ENCODE data around the gene ITM2C. TPM values are rescaled to one million over a fixed set of nuclear protein-coding genes. Genes with fewer than 3 reads are reported as not detected.

The ITM2C gene
- total and polyA plus RNA-seq, 2 of the 8 experiments (the other 6 are each of a cell fraction or from before 2014, with no cell fraction given), result 362 to 742 TPM

GRCh38 chr2:230863031-230863430, 1.7 kb upstream of the ITM2C start (continued):
- no peak for TF ChIP-seq ATF3 (IDR thresholded peaks at IDR 0.05; ENCODE audit: insufficient read depth, low read depth, low read length)
- no peak for TF ChIP-seq SIN3A (conservative IDR thresholded peaks at IDR 0.05 in 1 of 2, IDR thresholded peaks at IDR 0.05 in 1 of 2; ENCODE audit: low read depth in 1 of 2, low read length in 2 of 2)
- TF ChIP-seq ASH2L (IDR thresholded peaks at IDR 0.05; ENCODE audit: low read length), result no peak
- TF ChIP-seq MAFK (IDR thresholded peaks at IDR 0.05; ENCODE audit: low read depth, low read length), result no peak
- TF ChIP-seq POLR2AphosphoS5 (IDR thresholded peaks at IDR 0.05; ENCODE audit: low read depth, low read length), result no peak
- no peak for TF ChIP-seq USF2 (IDR thresholded peaks at IDR 0.05; ENCODE audit: low read length)
